GM12872 (cell line): Measurements from ENCODE around the gene ZFP57.

Experiments
- TF ChIP-seq, protein P1 (sequence below): IDR thresholded peaks from 3 replicates; pipeline ENCODE4 v1.5.1; 2011; ENCODE audit warnings: low read depth, mild to moderate bottlenecking, low read length, moderate library complexity; ENCODE audit not compliant: insufficient read depth

Gene ZFP57

DNA sequence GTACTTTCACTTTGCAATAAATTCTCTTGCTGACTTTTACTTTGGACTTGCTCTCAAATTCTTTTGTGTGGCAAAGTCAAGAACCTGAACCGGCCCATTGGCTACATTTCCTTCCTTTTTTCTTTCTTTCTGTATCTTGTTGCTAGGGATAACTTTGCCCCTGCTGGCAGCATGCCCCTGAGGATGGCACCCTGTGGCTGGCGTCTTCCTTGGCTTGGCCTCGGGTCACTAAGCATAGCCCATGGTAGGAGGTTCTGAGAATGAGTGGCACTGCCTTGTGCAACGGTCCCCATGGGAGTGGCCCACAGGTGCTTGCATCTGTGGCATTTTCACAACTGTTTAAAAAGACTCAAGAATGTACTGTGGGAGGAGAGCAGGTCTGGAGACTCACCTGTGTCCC is 28.2 kb upstream of the ZFP57 start:
- TF ChIP-seq, protein P1, sequence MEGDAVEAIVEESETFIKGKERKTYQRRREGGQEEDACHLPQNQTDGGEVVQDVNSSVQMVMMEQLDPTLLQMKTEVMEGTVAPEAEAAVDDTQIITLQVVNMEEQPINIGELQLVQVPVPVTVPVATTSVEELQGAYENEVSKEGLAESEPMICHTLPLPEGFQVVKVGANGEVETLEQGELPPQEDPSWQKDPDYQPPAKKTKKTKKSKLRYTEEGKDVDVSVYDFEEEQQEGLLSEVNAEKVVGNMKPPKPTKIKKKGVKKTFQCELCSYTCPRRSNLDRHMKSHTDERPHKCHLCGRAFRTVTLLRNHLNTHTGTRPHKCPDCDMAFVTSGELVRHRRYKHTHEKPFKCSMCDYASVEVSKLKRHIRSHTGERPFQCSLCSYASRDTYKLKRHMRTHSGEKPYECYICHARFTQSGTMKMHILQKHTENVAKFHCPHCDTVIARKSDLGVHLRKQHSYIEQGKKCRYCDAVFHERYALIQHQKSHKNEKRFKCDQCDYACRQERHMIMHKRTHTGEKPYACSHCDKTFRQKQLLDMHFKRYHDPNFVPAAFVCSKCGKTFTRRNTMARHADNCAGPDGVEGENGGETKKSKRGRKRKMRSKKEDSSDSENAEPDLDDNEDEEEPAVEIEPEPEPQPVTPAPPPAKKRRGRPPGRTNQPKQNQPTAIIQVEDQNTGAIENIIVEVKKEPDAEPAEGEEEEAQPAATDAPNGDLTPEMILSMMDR, result no peak

DNA sequence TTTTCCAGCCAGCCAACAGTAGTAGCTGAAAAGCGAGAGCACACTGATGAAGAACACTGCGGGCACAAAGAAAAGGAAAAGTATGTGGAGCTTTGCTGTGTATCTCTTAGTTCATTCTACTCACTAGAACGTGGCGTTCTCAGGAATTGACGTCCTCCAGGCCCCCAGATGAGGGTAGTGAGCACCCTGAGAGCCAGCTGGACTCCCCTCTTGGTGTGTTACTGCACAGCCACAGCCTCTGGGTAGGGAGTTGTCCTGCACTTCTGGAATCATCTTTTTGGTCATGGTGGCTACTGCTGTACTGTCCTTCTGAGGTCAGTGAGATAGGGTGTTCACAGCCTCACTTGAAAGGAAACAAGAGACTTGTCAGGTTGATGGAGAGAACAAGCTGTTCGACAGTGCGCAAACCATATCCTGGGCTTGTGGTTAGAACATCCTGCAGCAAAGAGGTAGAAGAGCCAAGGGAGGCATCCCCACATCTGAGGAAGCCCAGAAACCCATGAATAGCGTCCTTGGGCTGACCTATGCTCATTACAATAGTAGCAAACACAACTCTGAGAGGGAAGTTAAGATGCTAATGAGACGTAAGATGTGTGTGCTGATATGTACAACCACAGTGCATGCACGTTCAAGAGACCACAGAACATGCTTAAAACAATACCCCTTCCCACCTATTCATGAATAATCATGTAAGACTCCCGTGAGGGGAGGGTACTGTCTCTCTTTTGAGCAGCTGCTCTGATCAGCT is 27.7 kb upstream of the ZFP57 start:
- TF ChIP-seq, protein P1, result no peak

DNA sequence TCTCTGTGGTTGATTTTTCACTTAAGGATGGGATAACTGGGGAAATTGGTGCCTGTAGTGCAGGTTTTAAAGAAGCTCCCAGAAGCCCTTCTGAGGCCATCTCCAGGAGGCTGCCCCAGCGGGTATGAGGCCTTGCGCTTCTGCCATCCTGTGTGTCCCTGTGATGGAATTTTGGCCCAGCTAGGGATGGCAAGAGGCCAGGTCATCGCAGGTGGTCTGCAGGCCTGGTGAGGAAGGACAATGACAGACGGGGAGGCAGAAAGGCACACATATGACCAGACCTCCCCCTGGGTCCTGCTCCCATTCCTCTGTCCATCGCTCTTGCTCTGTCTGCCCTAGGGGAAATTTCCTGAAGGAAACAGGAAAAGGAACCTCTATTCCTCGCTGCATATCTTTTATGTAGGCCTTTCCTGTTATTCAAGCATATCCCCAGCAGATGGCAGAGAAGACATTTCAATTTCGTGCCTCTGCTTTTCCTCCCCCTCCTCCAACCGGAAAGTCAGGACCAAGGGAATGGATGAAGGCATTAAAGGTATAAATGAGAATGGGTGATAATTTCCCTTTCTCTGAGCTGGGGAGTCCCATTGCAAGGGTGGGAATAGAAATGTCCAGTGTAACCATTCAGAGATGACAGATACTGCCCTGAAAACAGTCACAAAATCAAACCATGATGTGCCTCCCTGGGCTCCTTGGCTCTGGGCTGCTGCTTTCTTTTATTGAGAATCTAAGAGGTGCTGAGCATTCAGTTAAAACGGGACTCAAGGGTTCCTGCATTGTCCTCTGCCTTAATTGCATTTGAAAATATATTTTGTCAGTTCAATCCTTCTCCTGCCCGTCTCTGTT is 24.7 kb upstream of the ZFP57 start:
- TF ChIP-seq, protein P1, result peak; percentile 63

DNA sequence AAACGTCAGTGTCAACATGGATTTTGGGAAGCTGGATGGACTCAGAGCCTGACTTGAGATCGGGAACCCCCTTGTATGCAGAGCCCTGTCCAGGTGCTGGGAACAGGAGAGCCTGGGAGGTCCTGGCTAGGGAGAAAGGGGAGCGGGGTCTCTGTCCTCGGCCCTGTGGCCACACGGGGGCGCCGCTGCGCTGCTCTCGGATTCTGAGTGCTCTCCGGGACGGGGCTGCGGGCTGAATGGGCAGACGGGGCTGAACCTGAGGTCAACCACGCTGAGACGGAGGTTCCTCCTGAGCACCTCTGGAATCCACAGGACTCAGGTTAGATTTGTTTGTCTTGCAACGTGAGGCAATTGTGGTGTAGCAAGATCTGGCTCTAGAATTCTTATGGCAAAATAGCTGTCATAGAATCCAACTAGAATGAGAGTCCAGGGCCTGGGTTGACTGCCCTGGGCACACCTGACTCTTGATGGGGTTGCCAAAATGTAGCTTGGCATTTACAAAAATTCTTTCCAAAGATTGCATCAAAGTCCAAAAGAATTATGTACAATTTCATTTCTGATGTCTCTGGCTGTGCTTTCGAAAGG is 21.7 kb upstream of the ZFP57 start:
- TF ChIP-seq, protein P1, result peak; percentile 85

DNA sequence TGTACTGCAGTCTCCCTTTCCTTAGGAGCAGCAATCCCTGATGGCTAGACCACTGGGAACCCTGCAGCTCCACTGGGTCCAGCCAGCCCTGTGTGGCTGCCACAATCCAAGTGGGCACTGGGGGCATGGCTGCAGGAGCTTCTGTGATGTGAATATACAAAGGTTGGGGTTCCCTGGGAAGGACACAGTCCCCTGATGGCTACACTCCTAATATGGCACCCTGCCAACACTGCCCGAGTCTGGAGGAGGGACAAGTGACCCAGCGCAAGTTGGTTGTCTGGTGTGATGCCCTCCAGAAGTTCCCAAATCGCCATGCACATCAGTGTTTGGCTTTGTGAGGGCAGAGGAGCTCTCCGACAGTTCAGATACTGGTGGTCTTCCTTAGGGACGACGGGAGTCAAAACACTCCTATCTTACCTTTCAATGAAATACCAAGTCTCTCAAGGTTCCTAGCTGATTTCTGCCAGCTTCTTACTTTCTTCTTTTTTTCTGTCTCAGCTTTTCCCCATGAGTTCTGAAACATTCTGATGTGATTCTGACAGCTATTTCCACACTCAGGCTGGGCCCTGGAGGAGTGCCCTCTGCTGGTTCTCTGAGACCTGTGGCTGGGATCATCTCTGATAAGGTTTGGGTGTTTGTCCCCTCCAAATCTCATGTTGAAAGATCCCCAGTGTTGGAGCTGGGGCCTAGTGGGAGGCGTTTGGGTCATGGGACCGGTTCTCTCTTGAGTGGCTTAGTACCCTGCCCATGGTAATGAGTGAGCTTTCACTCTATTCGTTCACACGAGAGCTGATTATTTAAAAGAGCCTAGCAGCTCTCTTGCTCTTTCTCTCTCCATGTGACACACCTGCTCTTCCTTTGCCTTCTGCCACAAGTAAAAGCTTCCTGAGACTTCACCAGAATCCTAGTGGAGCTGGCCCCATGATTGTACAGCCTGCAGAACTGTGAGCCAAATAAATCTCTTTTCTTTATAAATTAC is 15.5 kb upstream of the ZFP57 start:
- TF ChIP-seq, protein P1, result peak; percentile 63

DNA sequence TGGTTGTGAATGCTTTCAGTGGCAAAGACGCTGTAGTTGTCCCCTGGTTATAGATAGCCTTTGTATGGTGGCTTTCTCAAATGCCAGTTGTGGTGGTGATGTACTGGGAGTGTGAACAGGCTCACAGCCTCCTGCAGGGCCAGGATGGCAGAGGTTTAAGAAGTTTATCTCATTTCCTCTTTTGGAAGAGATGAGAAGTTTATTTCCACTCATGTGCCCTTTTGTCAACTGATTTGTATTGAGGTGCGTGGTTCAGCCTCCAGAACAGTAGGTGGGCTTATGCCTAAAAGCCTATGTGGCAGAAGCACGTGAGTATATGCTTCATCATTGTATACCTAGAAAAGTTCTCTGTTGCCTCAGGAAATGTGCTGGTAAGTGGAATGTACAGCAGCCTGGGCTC is 13.7 kb upstream of the ZFP57 start:
- TF ChIP-seq, protein P1, result no peak
